Brain microvascular endothelial cell (primary cell): ENCODE results near the gene LIPC.

ENCODE experiments used
- DNase-seq: peaks from one replicate; pipeline ENCODE4 v3.0.0-alpha.2; 2020
- H3K27ac ChIP-seq: fragments of 250-450 bp; sonication (Bioruptor Pico); 2 replicates; pipeline ENCODE4 v1.5.1; 2020; ENCODE audit warnings: mild to moderate bottlenecking, moderate library complexity
- H3K27me3 ChIP-seq: fragments of 250-450 bp; sonication (Bioruptor Pico); replicated peaks from 2 replicates; pipeline ENCODE4 v1.5.1; 2020; ENCODE audit warnings: mild to moderate bottlenecking
- H3K36me3 ChIP-seq: fragments of 250-450 bp; sonication (Bioruptor Pico); replicated peaks from 2 replicates; pipeline ENCODE4 v1.5.1; 2020; ENCODE audit warnings: mild to moderate bottlenecking
- H3K4me3 ChIP-seq: 2 replicates; pipeline ENCODE4 v1.5.1; 2011; ENCODE audit warnings: low read depth, mild to moderate bottlenecking, control low read depth, low read length, moderate library complexity
- CTCF ChIP-seq: IDR thresholded peaks from 2 replicates; pipeline ENCODE4 v1.5.1; 2011; ENCODE audit warnings: low read depth, mild to moderate bottlenecking, moderate library complexity, low read length, control low read depth, inconsistent platforms; ENCODE audit errors: missing control alignments
- in situ Hi-C: cut with HindIII; loops from 2 replicates; pipeline ENCODE4 v1.10.0; 2017; ENCODE audit warnings: low sequenced_read_pairs, low pct_ligation_motif_present

LIPC gene

GRCh38 chr15:58477170-58477569 is 45.4 kb downstream of the LIPC start:
- in situ Hi-C loops, result no loop called here
- no peak for DNase-seq
- H3K36me3 ChIP-seq, result no peaks in the 10 kb centered on the region
- no peak overlapping the region for H3K27ac ChIP-seq
- no peak for TF ChIP-seq CTCF
- H3K27me3 ChIP-seq, result no peaks in the 10 kb centered on the region
- H3K4me3 ChIP-seq, result no peak overlapping the region

DNA sequence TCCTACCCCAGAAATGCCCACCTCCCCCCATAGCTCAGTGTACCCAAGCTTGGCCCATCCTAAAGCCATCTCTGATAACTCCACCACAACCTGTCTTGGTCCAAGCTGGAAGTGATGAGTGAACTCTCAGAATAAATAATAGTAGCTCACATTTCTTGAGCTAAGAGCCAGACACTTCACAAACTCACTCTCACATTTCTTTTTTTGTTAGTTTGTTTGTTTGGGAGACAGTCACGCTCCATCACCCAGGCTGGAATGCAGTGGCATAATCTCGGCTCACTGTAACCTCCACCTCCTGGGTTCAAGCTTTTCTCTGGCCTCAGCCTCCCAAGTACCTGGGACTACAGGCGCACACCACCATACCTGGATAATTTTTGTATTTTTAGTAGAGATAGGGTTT is 46.2 kb downstream of the LIPC start:
- H3K4me3 ChIP-seq, result no peak overlapping the region
- no peak for DNase-seq
- no peaks in the 10 kb centered on the region for H3K27me3 ChIP-seq
- no peak overlapping the region for H3K27ac ChIP-seq
- in situ Hi-C loops, result no loop called here
- H3K36me3 ChIP-seq, result no peaks in the 10 kb centered on the region
- no peak for TF ChIP-seq CTCF

- Histone ChIP-seq H3K27ac (no peak overlapping the region), H3K27me3 (no peaks in the 10 kb centered on the region), H3K36me3 (no peaks in the 10 kb centered on the region), H3K4me3 (no peak overlapping the region)
- no peak for DNase-seq
- no peak for TF ChIP-seq CTCF
- in situ Hi-C loops, result no loop called here
These were observed 46.8 kb downstream of the LIPC start for GRCh38 chr15:58478579-58478978.

GRCh38 chr15:58479941-58480340 is 48.1 kb downstream of the LIPC start:
- in situ Hi-C loops, result no loop called here
- Histone ChIP-seq H3K27me3 (no peaks in the 10 kb centered on the region), H3K36me3 (no peaks in the 10 kb centered on the region), H3K27ac (no peak overlapping the region), H3K4me3 (no peak overlapping the region)
- no peak for DNase-seq
- no peak for TF ChIP-seq CTCF

DNA sequence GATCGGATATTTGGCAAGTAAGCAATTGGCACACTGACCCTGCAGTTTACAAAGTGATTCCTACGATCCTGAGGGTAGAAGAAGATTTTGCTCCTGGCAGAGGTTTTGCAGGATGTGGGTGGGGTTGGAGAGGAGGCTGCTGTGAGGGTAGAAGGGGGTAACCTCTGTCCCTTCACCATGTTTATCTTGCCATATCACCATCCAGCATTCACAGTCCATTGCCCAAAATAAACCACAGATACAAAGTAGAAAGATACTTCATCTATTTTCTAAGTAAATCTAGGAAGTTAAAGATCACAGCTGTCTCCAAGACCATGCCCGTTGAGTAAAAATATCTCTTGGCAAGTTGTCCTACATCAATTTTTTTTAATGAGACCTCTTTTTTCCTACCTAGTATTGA is 51.6 kb downstream of the LIPC start:
- H3K27me3 ChIP-seq, result no peaks in the 10 kb centered on the region
- in situ Hi-C loops, result no loop called here
- H3K36me3 ChIP-seq, result no peaks in the 10 kb centered on the region
- TF ChIP-seq CTCF, result no peak
- no peak overlapping the region for H3K27ac ChIP-seq
- no peak for DNase-seq
- H3K4me3 ChIP-seq, result no peak overlapping the region

- DNase-seq, result no peak
- TF ChIP-seq CTCF, result no peak
- in situ Hi-C loops, result no loop called here
- no peak overlapping the region for H3K27ac ChIP-seq
- H3K36me3 ChIP-seq, result no peaks in the 10 kb centered on the region
- H3K4me3 ChIP-seq, result no peak overlapping the region
- no peaks in the 10 kb centered on the region for H3K27me3 ChIP-seq
These were observed 53.2 kb downstream of the LIPC start for GRCh38 chr15:58484791-58485600.
